ENCODE data around the gene OSBPL9.

GRCh38 chr1:51661081-51661518, 44.2 kb downstream of the OSBPL9 start:
- TF ChIP-seq CTCF (conservative IDR thresholded peaks at IDR 0.05) (no peak), EZH2 (IDR thresholded peaks at IDR 0.05; ENCODE audit: low read depth) (no peak)
